GM12891 (cell line): ENCODE measurements around the gene NTRK3.

ENCODE experiments used
- DNase-seq: peaks from one replicate; pipeline ENCODE4 v3.0.0; 2011; ENCODE audit warnings: low spot score; ENCODE audit not compliant: insufficient read length
- FAIRE-seq: peaks from 2 replicates; lab custom pipeline; 2011; peaks lifted over from hg19 to GRCh38; lab: Jason Lieb, UNC
- PAX5 ChIP-seq: IDR thresholded peaks from 2 replicates; pipeline ENCODE4 v1.6.1; 2011; ENCODE audit warnings: low read length, moderate library complexity, mild to moderate bottlenecking; ENCODE audit not compliant: insufficient read depth, severe bottlenecking
- POLR2A ChIP-seq: IDR thresholded peaks from 2 replicates; pipeline ENCODE4 v1.6.1; 2011; ENCODE audit warnings: low read depth, low read length, control low read depth
- POLR2AphosphoS5 ChIP-seq: IDR thresholded peaks from 2 replicates; pipeline ENCODE4 v1.6.1; 2011; ENCODE audit warnings: low read depth, low read length, control low read depth
- POU2F2 ChIP-seq: IDR thresholded peaks from 2 replicates; pipeline ENCODE4 v1.6.1; 2011; ENCODE audit warnings: low read depth, mild to moderate bottlenecking, control low read depth, low read length, moderate library complexity
- SPI1 ChIP-seq: IDR thresholded peaks from 2 replicates; pipeline ENCODE4 v1.6.1; 2011; ENCODE audit warnings: low read depth, low read length, control low read depth
- TAF1 ChIP-seq: IDR thresholded peaks from 2 replicates; pipeline ENCODE4 v1.6.1; 2011; ENCODE audit warnings: low read depth, low read length, control low read depth

Gene NTRK3

GRCh38 chr15:88177451-88177850 is 79.1 kb downstream of the NTRK3 start:
- FAIRE-seq (no peak), DNase-seq (no peak)
- TF ChIP-seq POLR2A (no peak), POU2F2 (no peak), TAF1 (no peak), PAX5 (no peak), SPI1 (no peak), POLR2AphosphoS5 (no peak)

- no peak for DNase-seq
- TF ChIP-seq POLR2A, result no peak
- TF ChIP-seq POU2F2, result no peak
- TF ChIP-seq POLR2AphosphoS5, result no peak
- TF ChIP-seq PAX5, result no peak
- TF ChIP-seq SPI1, result no peak
- no peak for TF ChIP-seq TAF1
Measured at GRCh38 chr15:88174571-88174970, 82.0 kb downstream of the NTRK3 start.

GRCh38 chr15:88166082-88166993 is 90.2 kb downstream of the NTRK3 start:
- no peak for TF ChIP-seq POU2F2
- TF ChIP-seq PAX5, result no peak
- TF ChIP-seq SPI1, result no peak
- TF ChIP-seq TAF1, result no peak
- no peak for TF ChIP-seq POLR2A
- TF ChIP-seq POLR2AphosphoS5, result no peak
- no peak for FAIRE-seq
- no peak for DNase-seq

More at GRCh38 chr15:88174571-88174970, 82.0 kb downstream of the NTRK3 start:
- no peak for FAIRE-seq

- FAIRE-seq (no peak), DNase-seq (no peak)
- TF ChIP-seq POLR2A (no peak), TAF1 (no peak), POU2F2 (no peak), SPI1 (no peak), PAX5 (no peak)
Measured at GRCh38 chr15:88161636-88162035, 94.9 kb downstream of the NTRK3 start.

- TF ChIP-seq POU2F2 (no peak), POLR2AphosphoS5 (no peak), PAX5 (no peak), TAF1 (no peak), POLR2A (no peak), SPI1 (no peak)
- DNase-seq (no peak), FAIRE-seq (no peak)
Measured at GRCh38 chr15:88155310-88155709, 101.2 kb downstream of the NTRK3 start.

- no peak for FAIRE-seq
- DNase-seq, result no peak
- TF ChIP-seq POLR2A (no peak), PAX5 (no peak), SPI1 (no peak), POLR2AphosphoS5 (no peak), TAF1 (no peak), POU2F2 (no peak)
Measured at GRCh38 chr15:88152672-88153071, 103.9 kb downstream of the NTRK3 start.

GRCh38 chr15:88147760-88148159 is 108.8 kb downstream of the NTRK3 start:
- FAIRE-seq (no peak), DNase-seq (no peak)
- TF ChIP-seq POLR2A (no peak), TAF1 (no peak), POLR2AphosphoS5 (no peak), SPI1 (no peak), PAX5 (no peak), POU2F2 (no peak)

- FAIRE-seq (no peak), DNase-seq (no peak)
Measured at GRCh38 chr15:88144921-88145653, 111.5 kb downstream of the NTRK3 start.

GRCh38 chr15:88142121-88142520 is 114.4 kb downstream of the NTRK3 start:
- TF ChIP-seq POLR2AphosphoS5, result no peak
- TF ChIP-seq POU2F2, result no peak
- no peak for TF ChIP-seq TAF1
- TF ChIP-seq SPI1, result no peak
- no peak for TF ChIP-seq PAX5
- TF ChIP-seq POLR2A, result no peak
- FAIRE-seq (no peak), DNase-seq (no peak)

More at GRCh38 chr15:88144921-88145653, 111.5 kb downstream of the NTRK3 start:
- TF ChIP-seq POLR2AphosphoS5 (no peak), SPI1 (no peak), POU2F2 (no peak), PAX5 (no peak), POLR2A (no peak), TAF1 (no peak)
